OCI-M2 (cell line): ENCODE measurements around the gene FOXN4.

Source experiments
- DNase-seq: peaks from one replicate; lab custom pipeline; 2025; ENCODE audit not compliant: unreplicated experiment; lab: John Stamatoyannopoulos, UW

The FOXN4 gene

GRCh38 chr12:109305547-109305946, 3.5 kb downstream of the FOXN4 start:
- no peak for DNase-seq

GRCh38 chr12:109304485-109304884, 4.6 kb downstream of the FOXN4 start:
- no peak for DNase-seq

GRCh38 chr12:109302770-109303169, 6.3 kb downstream of the FOXN4 start:
- DNase-seq, result no peak

GRCh38 chr12:109302358-109302757, 6.7 kb downstream of the FOXN4 start:
- no peak for DNase-seq

GRCh38 chr12:109301643-109302168, 7.4 kb downstream of the FOXN4 start:
- DNase-seq, result no peak

- DNase-seq, result no peak
Observed at GRCh38 chr12:109299849-109300248, 9.2 kb downstream of the FOXN4 start.

- DNase-seq, result no peak
Observed at GRCh38 chr12:109296431-109296830, 12.7 kb downstream of the FOXN4 start.

GRCh38 chr12:109295764-109296425, 13.2 kb downstream of the FOXN4 start:
- DNase-seq, result no peak

GRCh38 chr12:109294286-109294796, 14.7 kb downstream of the FOXN4 start:
- DNase-seq, result no peak

- DNase-seq, result no peak
Observed at GRCh38 chr12:109293106-109293505, 16.0 kb downstream of the FOXN4 start.

GRCh38 chr12:109292342-109292711, 16.8 kb downstream of the FOXN4 start:
- DNase-seq, result no peak

- DNase-seq, result no peak
Observed at GRCh38 chr12:109291521-109292341, 17.4 kb downstream of the FOXN4 start.

GRCh38 chr12:109291117-109291516, 18.0 kb downstream of the FOXN4 start:
- no peak for DNase-seq

- no peak for DNase-seq
Observed at GRCh38 chr12:109290061-109290460, 19.0 kb downstream of the FOXN4 start.

GRCh38 chr12:109289551-109289950, 19.5 kb downstream of the FOXN4 start:
- no peak for DNase-seq

- no peak for DNase-seq
Observed at GRCh38 chr12:109289004-109289403, 20.1 kb downstream of the FOXN4 start.

- no peak for DNase-seq
Observed at GRCh38 chr12:109288571-109288970, 20.5 kb downstream of the FOXN4 start.

- no peak for DNase-seq
Observed at GRCh38 chr12:109287811-109288469, 21.1 kb downstream of the FOXN4 start.

GRCh38 chr12:109287181-109287580, 21.9 kb downstream of the FOXN4 start:
- DNase-seq, result no peak

- no peak for DNase-seq
Observed at GRCh38 chr12:109286652-109287051, 22.4 kb downstream of the FOXN4 start.

GRCh38 chr12:109286252-109286651, 22.8 kb downstream of the FOXN4 start:
- DNase-seq, result no peak

- no peak for DNase-seq
Observed at GRCh38 chr12:109284392-109284791, 24.7 kb downstream of the FOXN4 start.
